GM21367 (cell line): ENCODE measurements around the gene TRMT5.

Experiments used
- ATAC-seq: cut with Tn5 transposase; IDR thresholded peaks from one replicate; pipeline ENCODE4 v1.9.1; 2021; ENCODE audit not compliant: unreplicated experiment

The TRMT5 gene

GRCh38 chr14:60965402-60965801 is 15.5 kb downstream of the TRMT5 start:
- no peak for ATAC-seq

GRCh38 chr14:60964904-60965303 is 16.0 kb downstream of the TRMT5 start:
- ATAC-seq = no peak

GRCh38 chr14:60963761-60964160 is 17.1 kb downstream of the TRMT5 start:
- no peak for ATAC-seq

DNA sequence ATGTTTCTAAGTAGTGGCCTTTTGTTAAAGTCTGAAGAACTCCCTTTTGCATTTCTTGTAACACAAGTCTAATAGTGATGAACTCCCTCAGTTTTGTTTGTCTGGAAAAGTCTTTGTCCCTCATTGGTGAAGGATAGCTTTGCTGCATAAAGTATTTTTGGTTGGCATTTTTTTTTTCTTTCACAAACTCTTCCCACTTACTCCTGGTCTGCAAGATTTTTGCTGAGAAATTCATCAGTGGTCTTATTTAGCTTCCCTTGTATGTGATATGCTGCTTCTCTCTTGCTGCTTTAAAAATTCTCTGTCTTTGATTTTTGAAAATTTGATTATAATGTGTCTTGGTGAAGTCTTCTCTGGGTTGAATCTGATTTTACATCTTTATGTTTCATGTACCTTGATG is 22.7 kb downstream of the TRMT5 start:
- ATAC-seq = no peak

DNA sequence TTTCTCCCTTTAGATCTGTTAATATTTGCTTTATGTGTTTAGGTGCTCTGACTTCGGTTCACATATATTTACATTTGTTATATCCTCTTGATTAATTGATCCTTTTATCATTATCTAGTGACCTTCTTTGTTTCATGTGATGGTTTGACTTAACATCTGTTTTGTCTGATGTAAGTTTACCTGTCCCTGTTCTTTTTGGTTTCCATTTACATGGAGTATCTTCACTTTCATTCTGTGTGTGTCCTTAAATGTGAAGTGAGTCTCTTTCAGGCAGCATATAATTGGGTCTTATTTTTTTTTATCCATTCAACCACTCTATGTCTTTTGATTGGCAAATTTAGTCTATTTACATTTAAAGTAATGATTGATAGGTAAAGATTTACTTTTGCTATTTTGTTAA is 24.2 kb downstream of the TRMT5 start:
- no peak for ATAC-seq

GRCh38 chr14:60956202-60956601 is 24.7 kb downstream of the TRMT5 start:
- ATAC-seq = no peak

DNA sequence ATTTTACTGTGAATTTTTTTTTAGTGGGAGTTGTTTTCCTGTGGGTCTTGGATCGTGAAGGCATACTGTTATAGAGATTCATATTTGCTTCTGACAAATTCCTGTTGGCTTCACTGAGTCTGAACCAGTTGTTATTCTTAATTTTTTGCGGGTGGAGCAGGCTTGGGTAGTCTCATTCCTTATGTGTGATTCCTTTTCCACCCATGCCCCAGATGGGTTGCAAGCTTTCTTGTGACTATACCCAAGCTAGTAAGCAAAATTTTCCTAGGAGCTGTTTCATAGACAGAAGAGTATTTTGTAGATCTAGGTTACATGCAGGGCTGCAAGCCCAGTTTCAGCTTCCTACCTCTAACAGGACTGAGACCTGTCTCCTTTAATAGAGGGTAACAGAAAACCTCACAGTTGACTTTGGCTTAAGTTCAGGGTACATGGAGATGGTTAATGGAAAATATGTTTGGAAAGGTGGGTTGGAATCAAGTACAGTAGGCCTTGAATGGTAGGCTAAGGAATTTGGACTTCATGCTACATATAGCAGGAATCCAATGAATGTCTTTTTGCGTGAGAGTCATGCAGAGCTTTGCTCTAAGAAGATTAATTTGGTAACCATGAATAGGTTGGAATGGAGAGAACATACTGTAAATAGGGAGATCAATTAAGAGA is 29.0 kb downstream of the TRMT5 start:
- ATAC-seq = no peak

GRCh38 chr14:60946773-60947172 is 34.1 kb downstream of the TRMT5 start:
- ATAC-seq = no peak

DNA sequence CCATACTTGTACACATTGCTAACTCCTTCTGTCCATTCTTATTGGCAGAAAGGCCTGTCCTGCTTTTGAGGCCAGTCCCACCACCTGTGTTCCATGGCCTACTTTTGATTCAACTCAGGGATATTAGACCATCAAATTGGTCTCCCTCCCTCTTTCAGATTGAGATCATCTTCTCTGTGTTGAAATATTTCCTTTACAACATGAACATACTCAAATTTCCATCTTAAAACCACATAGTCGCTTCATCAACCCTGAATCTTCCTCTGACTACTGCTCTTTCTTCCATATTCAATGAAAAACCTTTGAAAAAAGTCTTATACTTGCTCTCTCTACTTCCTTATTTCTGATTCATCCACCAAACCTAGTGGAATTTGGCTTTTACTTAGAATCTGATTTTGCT is 34.9 kb downstream of the TRMT5 start:
- no peak for ATAC-seq

- no peak for ATAC-seq
These were observed 36.7 kb downstream of the TRMT5 start for GRCh38 chr14:60944204-60944603.

GRCh38 chr14:60943637-60944032 is 37.2 kb downstream of the TRMT5 start:
- ATAC-seq = no peak

GRCh38 chr14:60935319-60935718 is 45.6 kb downstream of the TRMT5 start:
- no peak for ATAC-seq

- ATAC-seq = no peak
These were observed 46.8 kb downstream of the TRMT5 start for GRCh38 chr14:60933920-60934655.

DNA sequence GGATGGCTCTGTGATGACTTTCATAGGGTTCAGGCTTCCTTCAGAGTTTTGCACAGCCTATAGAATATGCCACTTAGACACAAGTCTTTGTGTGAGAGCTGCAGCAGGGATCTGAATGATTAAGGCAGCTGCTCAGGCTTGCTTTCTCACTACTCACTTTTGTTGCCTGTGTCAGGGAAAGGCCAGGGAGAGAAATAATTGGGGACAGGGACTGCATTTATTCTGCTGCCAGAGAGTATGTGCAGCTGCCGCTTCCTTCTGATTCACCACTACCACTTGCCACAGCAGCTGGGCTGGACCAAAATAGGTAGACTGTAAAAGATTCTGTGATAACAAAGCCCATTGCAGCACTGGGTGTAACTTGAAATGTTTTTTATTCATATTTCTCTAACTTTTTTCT is 49.7 kb downstream of the TRMT5 start:
- ATAC-seq = no peak

- ATAC-seq = peak; percentile 90
These were observed 54.9 kb downstream of the TRMT5 start for GRCh38 chr14:60926002-60926401.

DNA sequence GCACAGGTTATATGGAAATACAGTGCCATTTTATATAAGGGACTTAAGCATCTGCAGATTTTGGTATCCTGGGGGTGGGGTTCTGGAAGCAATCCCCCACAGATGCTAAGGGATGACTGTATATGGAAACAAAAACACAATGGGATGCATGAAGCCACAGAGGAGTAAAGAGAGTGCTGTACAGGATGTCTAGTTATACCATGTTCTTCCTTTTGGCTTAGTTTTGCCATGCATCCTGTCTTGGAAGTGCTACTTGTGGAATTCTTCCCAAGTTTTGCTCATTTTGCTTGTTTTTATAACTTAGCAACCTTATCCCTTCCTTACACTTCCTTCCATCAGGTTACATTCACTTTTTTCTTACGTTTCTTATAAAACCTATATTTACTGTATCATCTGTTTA is 55.6 kb downstream of the TRMT5 start:
- ATAC-seq = no peak

- no peak for ATAC-seq
These were observed 58.8 kb downstream of the TRMT5 start for GRCh38 chr14:60922050-60922449.
